Activated CD4-positive, alpha-beta T cell treated with anti-CD3 and anti-CD28 coated beads, Interleukin-2, amount 50 U/mL, for 1 hour (primary cell): Measurements from ENCODE around the gene ZSCAN5A.
"Not testable (repeated sequence)": the region's sequence is repeated elsewhere in the genome, so short reads cannot be mapped to it uniquely, and the experiment has no call there.

Experiments used
- DNase-seq: peaks from one replicate; pipeline ENCODE4 v3.0.0-alpha.2; 2020

The ZSCAN5A gene

DNA sequence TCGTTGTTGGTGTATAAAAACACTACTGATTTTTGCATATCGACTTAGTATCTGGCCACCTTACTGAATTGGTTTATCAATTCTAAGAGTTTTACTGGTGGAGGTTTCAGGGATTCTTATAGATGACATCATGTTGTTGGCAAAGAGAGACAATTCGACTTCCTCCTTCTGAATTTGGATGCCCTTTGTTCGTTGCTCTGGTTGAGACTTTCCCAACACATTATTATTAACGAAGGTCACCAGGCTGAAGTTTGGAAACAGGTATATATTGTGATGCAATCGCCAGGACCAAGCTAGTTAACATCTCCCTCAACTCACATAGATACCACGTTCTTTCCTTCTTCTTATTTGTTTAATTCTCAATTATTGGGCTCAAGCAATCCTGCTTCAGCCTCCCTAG, 115.0 kb downstream of the ZSCAN5A start:
- DNase-seq = no peak

GRCh38 chr19:56197646-56198045, 117.0 kb downstream of the ZSCAN5A start, which contains the start of gene ZSCAN5B:
Gene ZSCAN5B, minus strand, starts transcription at chr19:56197783. Its CDS starts 4,731 bp downstream, at chr19:56193052.
- not testable (repeated sequence) for DNase-seq

DNA sequence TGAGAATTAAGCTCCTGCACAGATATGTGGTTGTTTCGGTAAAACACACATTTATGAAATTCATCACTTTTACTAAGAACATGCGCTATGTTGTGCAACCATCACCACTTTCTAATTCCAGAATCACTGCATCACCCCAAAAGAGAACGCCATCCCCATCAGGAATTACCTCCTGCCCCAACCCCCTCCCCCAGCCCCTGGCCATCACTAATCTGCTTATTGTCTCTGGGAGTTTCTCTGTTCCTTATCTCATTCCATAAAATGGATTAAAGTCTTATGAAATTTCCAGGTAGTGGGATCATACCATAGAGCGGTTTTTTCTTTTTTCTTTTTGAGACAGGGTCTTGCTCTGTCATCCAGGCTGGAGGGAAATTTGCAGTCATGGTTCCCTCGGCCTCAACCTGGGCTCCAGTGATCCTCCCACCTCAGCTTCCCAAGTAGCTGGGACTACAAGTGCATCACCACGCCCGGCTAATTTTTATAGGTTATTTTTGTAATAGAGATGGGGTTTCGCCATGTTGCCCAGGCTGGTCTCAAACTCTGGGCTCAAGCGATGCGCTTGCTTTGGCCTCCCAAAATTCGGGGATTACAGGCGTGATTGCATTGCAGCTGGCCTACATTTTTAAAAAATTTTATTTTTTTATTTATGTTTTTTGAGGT, 120.5 kb downstream of the ZSCAN5A start:
- DNase-seq = no peak

DNA sequence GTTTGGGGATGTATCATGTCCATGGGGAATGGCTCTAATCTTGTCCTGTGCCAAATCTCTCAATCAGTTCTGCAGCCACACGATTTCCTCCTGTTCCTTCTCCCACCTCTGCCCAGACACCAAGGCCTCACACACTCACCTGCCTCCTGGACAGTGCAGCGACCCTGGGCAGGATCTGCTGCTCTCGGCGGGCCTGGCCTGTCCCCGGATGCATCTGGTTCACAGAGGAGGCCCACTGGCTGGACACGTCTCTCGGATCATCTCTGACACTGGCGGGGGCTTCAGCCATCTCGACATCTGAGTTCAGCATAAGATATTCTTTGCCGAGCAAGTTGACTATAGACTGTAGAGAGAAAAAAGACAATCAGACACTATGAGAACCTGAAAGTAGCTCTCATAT, 122.9 kb downstream of the ZSCAN5A start:
- DNase-seq = no peak

- no peak for DNase-seq
Measured at GRCh38 chr19:56191115-56191514, 123.5 kb downstream of the ZSCAN5A start.

DNA sequence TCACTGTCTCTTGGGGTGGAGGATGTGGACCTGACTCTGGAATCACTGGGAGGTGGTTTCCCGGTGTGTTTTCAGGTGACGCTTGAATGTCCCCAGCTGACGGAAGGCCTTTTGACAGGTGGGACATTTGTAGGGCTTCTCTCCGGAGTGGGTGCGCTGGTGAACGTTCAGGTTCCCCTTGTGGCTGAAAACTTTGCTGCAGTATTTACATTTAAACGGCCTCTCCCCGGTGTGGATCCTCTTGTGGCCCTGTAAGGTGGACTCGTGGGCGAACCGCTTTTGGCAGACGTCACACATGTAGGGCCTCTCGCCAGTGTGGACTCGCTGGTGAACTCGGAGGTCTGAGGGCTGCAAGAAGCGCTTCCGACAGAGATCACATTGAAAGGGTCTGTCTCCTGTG, 124.9 kb downstream of the ZSCAN5A start:
- DNase-seq = no peak

DNA sequence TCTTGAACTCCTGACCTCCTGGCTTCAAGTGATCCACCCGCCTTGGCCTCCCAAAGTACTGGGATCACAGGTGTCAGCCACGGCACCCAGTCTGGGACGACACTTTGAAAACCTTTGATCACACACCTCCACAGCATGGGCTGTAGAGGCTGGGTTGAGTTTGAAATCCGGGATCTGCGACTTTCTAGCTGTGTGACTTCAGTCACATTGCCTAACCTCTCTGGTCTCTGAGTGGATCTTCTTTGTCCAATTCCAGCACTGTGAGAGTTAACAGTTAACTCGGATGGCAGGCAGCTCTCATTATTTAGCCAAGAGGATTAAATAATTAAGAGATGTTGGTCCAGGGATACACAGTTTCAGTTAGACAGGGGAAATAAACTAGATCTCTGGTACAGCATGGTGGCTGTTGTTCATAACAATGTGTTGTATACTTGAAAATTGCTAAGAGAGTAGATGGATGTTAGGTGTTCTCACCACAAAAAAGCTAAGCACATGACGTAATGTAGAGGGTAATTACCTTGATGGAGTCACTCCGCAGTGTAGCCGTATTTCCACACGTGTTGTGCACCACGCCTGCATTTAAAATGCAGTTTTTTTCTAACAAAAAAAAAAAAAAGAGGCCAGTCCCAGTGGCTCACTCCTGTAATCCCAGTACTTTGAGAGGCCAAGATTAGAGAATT, 136.9 kb downstream of the ZSCAN5A start:
- no peak for DNase-seq

DNA sequence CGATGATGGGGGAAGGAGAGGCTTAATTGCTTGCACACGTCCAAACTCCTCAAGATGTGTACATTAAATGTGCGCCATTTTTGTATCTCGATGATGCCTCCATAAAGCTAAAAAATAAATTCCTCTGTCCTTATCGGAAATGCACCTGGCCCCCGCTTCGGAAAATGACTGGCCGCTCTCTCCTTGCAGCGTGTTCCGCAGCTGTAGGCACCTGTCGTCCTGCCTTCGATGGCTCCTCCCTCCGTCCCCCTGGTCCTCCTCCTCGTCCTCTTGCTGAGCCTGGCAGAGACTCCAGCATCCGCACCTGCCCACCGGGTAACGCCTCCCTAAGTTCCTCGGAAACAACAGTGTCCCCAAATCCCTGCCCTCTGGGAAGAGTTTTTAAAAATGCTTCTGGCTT, 137.8 kb downstream of the ZSCAN5A start:
- no peak for DNase-seq

- not testable (repeated sequence) for DNase-seq
Measured at GRCh38 chr19:56176310-56176709, 138.3 kb downstream of the ZSCAN5A start.

GRCh38 chr19:56175861-56176307, 138.8 kb downstream of the ZSCAN5A start, which contains the start of gene GALP:
Gene GALP, plus strand, starts transcription at chr19:56176008. Its CDS starts 1,101 bp downstream, at chr19:56177109.
- DNase-seq = not testable (repeated sequence)

DNA sequence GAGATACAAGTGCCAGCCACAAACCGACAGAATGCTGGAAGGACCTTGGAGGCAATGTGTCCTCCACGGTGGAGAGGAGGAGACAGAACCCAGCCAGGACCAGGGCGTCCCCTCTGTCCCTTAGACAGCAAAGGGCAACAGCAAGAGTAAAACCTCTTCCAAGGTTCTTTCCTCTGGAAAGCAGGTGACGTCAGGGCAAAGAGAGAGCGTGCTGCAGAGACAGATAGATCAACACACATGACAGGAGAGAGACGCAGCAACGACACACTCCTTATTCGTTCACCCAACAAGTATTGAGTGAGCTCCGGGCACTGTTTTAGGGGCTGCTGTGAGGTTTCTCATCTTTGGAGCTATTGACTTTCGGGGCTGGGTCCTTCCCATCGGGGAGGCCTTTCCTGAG, 140.1 kb downstream of the ZSCAN5A start:
- DNase-seq = no peak

DNA sequence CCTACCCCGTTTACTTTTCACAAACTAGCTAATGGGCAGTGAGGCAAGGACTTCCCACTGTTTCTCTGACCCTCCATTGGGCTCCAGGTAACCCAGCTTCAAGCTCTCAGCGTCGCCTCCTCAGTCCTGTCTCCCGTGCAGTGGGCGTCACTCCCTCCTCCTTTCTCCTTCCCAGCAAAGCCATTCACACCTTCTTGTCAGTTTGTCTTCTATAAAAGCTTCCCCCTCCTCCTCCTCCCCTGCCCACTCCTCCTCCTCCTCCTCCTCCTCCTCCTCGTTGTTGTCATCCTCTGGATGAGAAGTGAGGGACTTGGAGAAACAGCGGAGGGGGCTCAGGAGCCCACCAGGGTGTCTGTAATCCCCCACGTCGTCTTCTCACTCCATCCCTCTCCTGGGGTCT, 140.6 kb downstream of the ZSCAN5A start:
- DNase-seq = no peak
